Measurements from ENCODE around the gene ATP2B2. TPM values are rescaled to one million over a fixed set of nuclear protein-coding genes. Genes with fewer than 3 reads are reported as not detected.

ATP2B2 gene
- total RNA-seq, 1 experiment from 2014 or later: not detected

GRCh38 chr3:10533737-10534023 is 28.3 kb upstream of the ATP2B2 start:
- no peak for TF ChIP-seq CTCF (IDR thresholded peaks at IDR 0.05; ENCODE audit: unreplicated experiment)
- CTCF ChIA-PET: interaction anchor here (0.7 kb wide), 1 partner anchor 10 kb away, joined by 4 read pairs; no protein-coding TSS in a partner anchor
- DNase-seq (ENCODE audit: unreplicated experiment): no peak
- H3K27me3 Mint-ChIP-seq (ENCODE audit: insufficient read depth, unreplicated experiment): peaks cover 65% of the 10 kb centered on the region
- H3K27ac Mint-ChIP-seq (ENCODE audit: low read depth, unreplicated experiment): no peak overlapping the region
- H3K4me3 Mint-ChIP-seq (ENCODE audit: unreplicated experiment): no peak overlapping the region
- H3K36me3 Mint-ChIP-seq (ENCODE audit: insufficient read depth, unreplicated experiment): no peaks in the 10 kb centered on the region
- H3K4me1 Mint-ChIP-seq (ENCODE audit: insufficient read depth, unreplicated experiment): no peaks in the 10 kb centered on the region
- POLR2A ChIA-PET: no interaction called here
- no peaks in the 10 kb centered on the region for H3K9me3 Mint-ChIP-seq (ENCODE audit: unreplicated experiment)
- BruUV-seq (replicated peaks): no TSS peak
- intact Hi-C loops (cut with micrococcal nuclease): no loop called here

GRCh38 chr3:10532939-10533736 is 27.8 kb upstream of the ATP2B2 start:
- intact Hi-C loops (cut with micrococcal nuclease): no loop called here
- no peak for DNase-seq (ENCODE audit: unreplicated experiment)
- ChIA-PET CTCF (interaction anchor here (0.7 kb wide), 1 partner anchor 9 kb away, joined by 4 read pairs; no protein-coding TSS in a partner anchor), POLR2A (no interaction called here)
- Mint-ChIP-seq H3K9me3 (ENCODE audit: unreplicated experiment) (no peaks in the 10 kb centered on the region), H3K4me1 (ENCODE audit: insufficient read depth, unreplicated experiment) (no peaks in the 10 kb centered on the region), H3K4me3 (ENCODE audit: unreplicated experiment) (no peak overlapping the region), H3K36me3 (ENCODE audit: insufficient read depth, unreplicated experiment) (no peaks in the 10 kb centered on the region), H3K27me3 (ENCODE audit: insufficient read depth, unreplicated experiment) (peaks cover 70% of the 10 kb centered on the region), H3K27ac (ENCODE audit: low read depth, unreplicated experiment) (no peak overlapping the region)
- no peak for TF ChIP-seq CTCF (IDR thresholded peaks at IDR 0.05; ENCODE audit: unreplicated experiment)
- no TSS peak for BruUV-seq (replicated peaks)

GRCh38 chr3:10531031-10531430 is 25.6 kb upstream of the ATP2B2 start:
- ChIA-PET POLR2A (no interaction called here), CTCF (no interaction called here)
- Mint-ChIP-seq H3K9me3 (ENCODE audit: unreplicated experiment) (no peaks in the 10 kb centered on the region), H3K36me3 (ENCODE audit: insufficient read depth, unreplicated experiment) (no peaks in the 10 kb centered on the region), H3K27ac (ENCODE audit: low read depth, unreplicated experiment) (no peak overlapping the region), H3K4me3 (ENCODE audit: unreplicated experiment) (no peak overlapping the region), H3K4me1 (ENCODE audit: insufficient read depth, unreplicated experiment) (no peaks in the 10 kb centered on the region), H3K27me3 (ENCODE audit: insufficient read depth, unreplicated experiment) (peaks cover 71% of the 10 kb centered on the region)
- DNase-seq (ENCODE audit: unreplicated experiment): no peak
- BruUV-seq (replicated peaks): no TSS peak
- intact Hi-C loops (cut with micrococcal nuclease): no loop called here
- TF ChIP-seq CTCF (IDR thresholded peaks at IDR 0.05; ENCODE audit: unreplicated experiment): no peak

GRCh38 chr3:10530241-10530640 is 24.9 kb upstream of the ATP2B2 start:
- Mint-ChIP-seq H3K4me3 (ENCODE audit: unreplicated experiment) (no peak overlapping the region), H3K36me3 (ENCODE audit: insufficient read depth, unreplicated experiment) (no peaks in the 10 kb centered on the region), H3K9me3 (ENCODE audit: unreplicated experiment) (no peaks in the 10 kb centered on the region), H3K27ac (ENCODE audit: low read depth, unreplicated experiment) (no peak overlapping the region), H3K27me3 (ENCODE audit: insufficient read depth, unreplicated experiment) (peaks cover 71% of the 10 kb centered on the region), H3K4me1 (ENCODE audit: insufficient read depth, unreplicated experiment) (no peaks in the 10 kb centered on the region)
- ChIA-PET CTCF (no interaction called here), POLR2A (no interaction called here)
- intact Hi-C loops (cut with micrococcal nuclease): no loop called here
- BruUV-seq (replicated peaks): no TSS peak
- no peak for DNase-seq (ENCODE audit: unreplicated experiment)
- no peak for TF ChIP-seq CTCF (IDR thresholded peaks at IDR 0.05; ENCODE audit: unreplicated experiment)
